H1 (cell line): Measurements from ENCODE around the gene ERFE. TPM values are rescaled to one million over a fixed set of nuclear protein-coding genes. Genes with fewer than 3 reads are reported as not detected.

Experiments
- BCL11A ChIP-seq, 2 experiments: IDR thresholded peaks; one replicate each; pipeline ENCODE4 v1.6.1; 2011; ENCODE audit warnings: low read depth in 2 of 2, low read length in 2 of 2, mild to moderate bottlenecking in 2 of 2
- CBX5 ChIP-seq: fragments of 300-800, 300-1000 bp; sonication (generic); IDR thresholded peaks from 2 replicates; pipeline ENCODE4 v1.7.1; 2016; ENCODE audit warnings: antibody characterized with exemption, low read length, low read depth
- MAFK ChIP-seq: IDR thresholded peaks from 2 replicates; pipeline ENCODE4 v1.6.1; 2012; ENCODE audit warnings: low read depth, mild to moderate bottlenecking, improper control_type of control experiment, low read length
- SRF ChIP-seq: IDR thresholded peaks from 2 replicates; pipeline ENCODE4 v1.6.1; 2011; ENCODE audit warnings: mild to moderate bottlenecking, low read depth, low read length, moderate library complexity
- TCF12 ChIP-seq: IDR thresholded peaks from 2 replicates; pipeline ENCODE4 v1.6.1; 2011; ENCODE audit warnings: low read depth, mild to moderate bottlenecking, low read length
- polyA plus RNA-seq, 7 experiments: library from polyadenylated mRNA; depleted of rRNA in 3 of 7; stranded (reverse) in 5 of 7; unstranded in 2 of 7; fragments of >200 nt in 5 of 7; fragments of 200-250 nt in 2 of 7; gene quantifications; 1 replicate in 5 of 7; 2 replicates in 1 of 7; 4 replicates in 1 of 7; pipeline versions ENCODE4 v1.2.1 to v1.2.3, GENCODE V29; 2011 to 2013; ENCODE audit warnings: missing spikeins in 2 of 7, mixed read lengths in 2 of 7
- total RNA-seq: library from RNA; stranded (reverse); fragmentation: NEBNext Ultra II Directional; extraction: Animal tissue kit (Norgen Biotek cat#: 25700); gene quantifications from 2 replicates; pipeline ENCODE4 v1.2.1, GENCODE V29; 2021
- TF ChIP-seq, protein P1 (sequence below): fragments of 300-600 bp; sonication (generic); IDR thresholded peaks from 2 replicates; pipeline ENCODE4 v1.7.1; 2012; ENCODE audit warnings: low read length, moderate library complexity, mild to moderate bottlenecking, inconsistent platforms; ENCODE audit not compliant: insufficient replicate concordance
- TF ChIP-seq, protein P2 (sequence below): IDR thresholded peaks from 2 replicates; pipeline ENCODE4 v1.6.1; 2012; ENCODE audit warnings: inconsistent platforms
- TF ChIP-seq, protein P3 (sequence below): IDR thresholded peaks from 2 replicates; pipeline ENCODE4 v1.6.1; 2011; ENCODE audit warnings: low read length, improper control_type of control experiment
- TF ChIP-seq, protein P4 (sequence below): IDR thresholded peaks from 2 replicates; pipeline ENCODE4 v1.6.1; 2012; ENCODE audit warnings: inconsistent platforms

The ERFE gene
- total and polyA plus RNA-seq, 2 of the 8 experiments (the other 6 are each of a cell fraction or from before 2014, with no cell fraction given): 2.5 to 3.6 TPM

DNA sequence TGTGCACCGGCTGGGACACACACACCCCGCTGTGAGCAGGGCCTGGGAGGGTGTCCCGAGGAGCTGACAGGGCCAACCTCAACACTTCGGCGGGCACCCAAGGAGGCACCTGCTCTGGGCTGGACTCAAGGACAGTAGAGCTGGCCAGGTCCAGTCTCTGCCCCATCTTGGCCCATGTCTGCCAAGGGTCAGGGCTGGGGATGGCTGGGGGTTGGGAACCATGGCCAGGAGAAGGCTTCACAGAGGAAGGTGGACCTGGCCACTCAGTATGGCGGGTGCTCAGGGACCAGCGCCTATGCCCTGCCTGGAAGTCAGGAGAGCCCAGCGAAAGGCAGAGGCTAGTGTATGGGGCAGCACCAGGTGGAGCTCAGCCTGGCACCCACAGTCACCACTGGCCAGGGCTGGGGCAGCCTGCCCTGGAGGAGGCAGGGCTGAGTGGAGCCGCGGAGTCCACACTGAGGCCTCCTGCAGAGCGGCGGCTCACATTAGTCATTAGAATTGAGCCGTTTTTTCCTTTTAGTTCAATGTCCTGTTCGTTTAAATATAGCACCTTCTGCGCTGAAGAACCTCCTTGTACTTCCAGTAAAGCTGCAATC lies 4.2 kb downstream of the ERFE start (continued):
- TF ChIP-seq, protein P1, sequence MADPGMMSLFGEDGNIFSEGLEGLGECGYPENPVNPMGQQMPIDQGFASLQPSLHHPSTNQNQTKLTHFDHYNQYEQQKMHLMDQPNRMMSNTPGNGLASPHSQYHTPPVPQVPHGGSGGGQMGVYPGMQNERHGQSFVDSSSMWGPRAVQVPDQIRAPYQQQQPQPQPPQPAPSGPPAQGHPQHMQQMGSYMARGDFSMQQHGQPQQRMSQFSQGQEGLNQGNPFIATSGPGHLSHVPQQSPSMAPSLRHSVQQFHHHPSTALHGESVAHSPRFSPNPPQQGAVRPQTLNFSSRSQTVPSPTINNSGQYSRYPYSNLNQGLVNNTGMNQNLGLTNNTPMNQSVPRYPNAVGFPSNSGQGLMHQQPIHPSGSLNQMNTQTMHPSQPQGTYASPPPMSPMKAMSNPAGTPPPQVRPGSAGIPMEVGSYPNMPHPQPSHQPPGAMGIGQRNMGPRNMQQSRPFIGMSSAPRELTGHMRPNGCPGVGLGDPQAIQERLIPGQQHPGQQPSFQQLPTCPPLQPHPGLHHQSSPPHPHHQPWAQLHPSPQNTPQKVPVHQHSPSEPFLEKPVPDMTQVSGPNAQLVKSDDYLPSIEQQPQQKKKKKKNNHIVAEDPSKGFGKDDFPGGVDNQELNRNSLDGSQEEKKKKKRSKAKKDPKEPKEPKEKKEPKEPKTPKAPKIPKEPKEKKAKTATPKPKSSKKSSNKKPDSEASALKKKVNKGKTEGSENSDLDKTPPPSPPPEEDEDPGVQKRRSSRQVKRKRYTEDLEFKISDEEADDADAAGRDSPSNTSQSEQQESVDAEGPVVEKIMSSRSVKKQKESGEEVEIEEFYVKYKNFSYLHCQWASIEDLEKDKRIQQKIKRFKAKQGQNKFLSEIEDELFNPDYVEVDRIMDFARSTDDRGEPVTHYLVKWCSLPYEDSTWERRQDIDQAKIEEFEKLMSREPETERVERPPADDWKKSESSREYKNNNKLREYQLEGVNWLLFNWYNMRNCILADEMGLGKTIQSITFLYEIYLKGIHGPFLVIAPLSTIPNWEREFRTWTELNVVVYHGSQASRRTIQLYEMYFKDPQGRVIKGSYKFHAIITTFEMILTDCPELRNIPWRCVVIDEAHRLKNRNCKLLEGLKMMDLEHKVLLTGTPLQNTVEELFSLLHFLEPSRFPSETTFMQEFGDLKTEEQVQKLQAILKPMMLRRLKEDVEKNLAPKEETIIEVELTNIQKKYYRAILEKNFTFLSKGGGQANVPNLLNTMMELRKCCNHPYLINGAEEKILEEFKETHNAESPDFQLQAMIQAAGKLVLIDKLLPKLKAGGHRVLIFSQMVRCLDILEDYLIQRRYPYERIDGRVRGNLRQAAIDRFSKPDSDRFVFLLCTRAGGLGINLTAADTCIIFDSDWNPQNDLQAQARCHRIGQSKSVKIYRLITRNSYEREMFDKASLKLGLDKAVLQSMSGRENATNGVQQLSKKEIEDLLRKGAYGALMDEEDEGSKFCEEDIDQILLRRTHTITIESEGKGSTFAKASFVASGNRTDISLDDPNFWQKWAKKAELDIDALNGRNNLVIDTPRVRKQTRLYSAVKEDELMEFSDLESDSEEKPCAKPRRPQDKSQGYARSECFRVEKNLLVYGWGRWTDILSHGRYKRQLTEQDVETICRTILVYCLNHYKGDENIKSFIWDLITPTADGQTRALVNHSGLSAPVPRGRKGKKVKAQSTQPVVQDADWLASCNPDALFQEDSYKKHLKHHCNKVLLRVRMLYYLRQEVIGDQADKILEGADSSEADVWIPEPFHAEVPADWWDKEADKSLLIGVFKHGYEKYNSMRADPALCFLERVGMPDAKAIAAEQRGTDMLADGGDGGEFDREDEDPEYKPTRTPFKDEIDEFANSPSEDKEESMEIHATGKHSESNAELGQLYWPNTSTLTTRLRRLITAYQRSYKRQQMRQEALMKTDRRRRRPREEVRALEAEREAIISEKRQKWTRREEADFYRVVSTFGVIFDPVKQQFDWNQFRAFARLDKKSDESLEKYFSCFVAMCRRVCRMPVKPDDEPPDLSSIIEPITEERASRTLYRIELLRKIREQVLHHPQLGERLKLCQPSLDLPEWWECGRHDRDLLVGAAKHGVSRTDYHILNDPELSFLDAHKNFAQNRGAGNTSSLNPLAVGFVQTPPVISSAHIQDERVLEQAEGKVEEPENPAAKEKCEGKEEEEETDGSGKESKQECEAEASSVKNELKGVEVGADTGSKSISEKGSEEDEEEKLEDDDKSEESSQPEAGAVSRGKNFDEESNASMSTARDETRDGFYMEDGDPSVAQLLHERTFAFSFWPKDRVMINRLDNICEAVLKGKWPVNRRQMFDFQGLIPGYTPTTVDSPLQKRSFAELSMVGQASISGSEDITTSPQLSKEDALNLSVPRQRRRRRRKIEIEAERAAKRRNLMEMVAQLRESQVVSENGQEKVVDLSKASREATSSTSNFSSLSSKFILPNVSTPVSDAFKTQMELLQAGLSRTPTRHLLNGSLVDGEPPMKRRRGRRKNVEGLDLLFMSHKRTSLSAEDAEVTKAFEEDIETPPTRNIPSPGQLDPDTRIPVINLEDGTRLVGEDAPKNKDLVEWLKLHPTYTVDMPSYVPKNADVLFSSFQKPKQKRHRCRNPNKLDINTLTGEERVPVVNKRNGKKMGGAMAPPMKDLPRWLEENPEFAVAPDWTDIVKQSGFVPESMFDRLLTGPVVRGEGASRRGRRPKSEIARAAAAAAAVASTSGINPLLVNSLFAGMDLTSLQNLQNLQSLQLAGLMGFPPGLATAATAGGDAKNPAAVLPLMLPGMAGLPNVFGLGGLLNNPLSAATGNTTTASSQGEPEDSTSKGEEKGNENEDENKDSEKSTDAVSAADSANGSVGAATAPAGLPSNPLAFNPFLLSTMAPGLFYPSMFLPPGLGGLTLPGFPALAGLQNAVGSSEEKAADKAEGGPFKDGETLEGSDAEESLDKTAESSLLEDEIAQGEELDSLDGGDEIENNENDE: no peak
- TF ChIP-seq, protein P2, sequence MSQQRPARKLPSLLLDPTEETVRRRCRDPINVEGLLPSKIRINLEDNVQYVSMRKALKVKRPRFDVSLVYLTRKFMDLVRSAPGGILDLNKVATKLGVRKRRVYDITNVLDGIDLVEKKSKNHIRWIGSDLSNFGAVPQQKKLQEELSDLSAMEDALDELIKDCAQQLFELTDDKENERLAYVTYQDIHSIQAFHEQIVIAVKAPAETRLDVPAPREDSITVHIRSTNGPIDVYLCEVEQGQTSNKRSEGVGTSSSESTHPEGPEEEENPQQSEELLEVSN: no peak
- no peak for TF ChIP-seq SRF
- TF ChIP-seq BCL11A (IDR thresholded peaks at IDR 0.05; ENCODE audit: low read depth in 2 of 2, low read length in 2 of 2): no peak
- TF ChIP-seq TCF12: no peak
- no peak for TF ChIP-seq CBX5
- no peak for TF ChIP-seq MAFK
- TF ChIP-seq, protein P3, sequence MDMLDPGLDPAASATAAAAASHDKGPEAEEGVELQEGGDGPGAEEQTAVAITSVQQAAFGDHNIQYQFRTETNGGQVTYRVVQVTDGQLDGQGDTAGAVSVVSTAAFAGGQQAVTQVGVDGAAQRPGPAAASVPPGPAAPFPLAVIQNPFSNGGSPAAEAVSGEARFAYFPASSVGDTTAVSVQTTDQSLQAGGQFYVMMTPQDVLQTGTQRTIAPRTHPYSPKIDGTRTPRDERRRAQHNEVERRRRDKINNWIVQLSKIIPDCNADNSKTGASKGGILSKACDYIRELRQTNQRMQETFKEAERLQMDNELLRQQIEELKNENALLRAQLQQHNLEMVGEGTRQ: no peak
- TF ChIP-seq, protein P4, sequence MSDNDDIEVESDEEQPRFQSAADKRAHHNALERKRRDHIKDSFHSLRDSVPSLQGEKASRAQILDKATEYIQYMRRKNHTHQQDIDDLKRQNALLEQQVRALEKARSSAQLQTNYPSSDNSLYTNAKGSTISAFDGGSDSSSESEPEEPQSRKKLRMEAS: no peak
